SH-SY5Y (cell line): ENCODE results near the gene NAT16.

Source experiments
- GATA2 ChIP-seq: IDR thresholded peaks from 2 replicates; pipeline ENCODE4 v1.6.1; 2011; ENCODE audit warnings: mild to moderate bottlenecking, low read depth, low read length
- GATA3 ChIP-seq: IDR thresholded peaks from 2 replicates; pipeline ENCODE4 v1.6.1; 2011; ENCODE audit warnings: low read depth, mild to moderate bottlenecking, low read length, moderate library complexity

The NAT16 gene

GRCh38 chr7:101180130-101180755 lies at the start of gene NAT16:
Gene NAT16, minus strand, starts transcription at chr7:101180293. Its CDS starts 5,486 bp downstream, at chr7:101174807.
- no peak for TF ChIP-seq GATA3
- TF ChIP-seq GATA2, result no peak

GRCh38 chr7:101226721-101227120 lies 46.6 kb upstream of the NAT16 start:
- TF ChIP-seq GATA2 (no peak), GATA3 (no peak)

- TF ChIP-seq GATA3 (no peak), GATA2 (no peak)
Measured at GRCh38 chr7:101225650-101226049, 45.6 kb upstream of the NAT16 start.

- TF ChIP-seq GATA2 (no peak), GATA3 (no peak)
Measured at GRCh38 chr7:101223528-101223927, 43.4 kb upstream of the NAT16 start.

- TF ChIP-seq GATA3, result no peak
- TF ChIP-seq GATA2, result no peak
Measured at GRCh38 chr7:101222275-101222830, 42.3 kb upstream of the NAT16 start.

GRCh38 chr7:101220295-101220694 lies 40.2 kb upstream of the NAT16 start:
- TF ChIP-seq GATA2 (no peak), GATA3 (no peak)

GRCh38 chr7:101218236-101219125 lies 38.4 kb upstream of the NAT16 start:
- TF ChIP-seq GATA3, result no peak
- TF ChIP-seq GATA2, result no peak

- TF ChIP-seq GATA2 (no peak), GATA3 (no peak)
Measured at GRCh38 chr7:101217388-101218235, 37.5 kb upstream of the NAT16 start, which contains the start of the genes PLOD3 and ZNHIT1. Gene PLOD3, minus strand, starts transcription at chr7:101217581. Its CDS starts 307 bp downstream, at chr7:101217274. Gene ZNHIT1, plus strand, starts transcription at chr7:101218165. Its CDS starts 31 bp downstream, at chr7:101218196.

- TF ChIP-seq GATA3 (no peak), GATA2 (no peak)
Measured at GRCh38 chr7:101216860-101217387, 36.8 kb upstream of the NAT16 start.

- TF ChIP-seq GATA2 (no peak), GATA3 (no peak)
Measured at GRCh38 chr7:101216001-101216859, 36.1 kb upstream of the NAT16 start.

GRCh38 chr7:101212014-101212413 lies 31.9 kb upstream of the NAT16 start:
- TF ChIP-seq GATA3 (no peak), GATA2 (no peak)

- TF ChIP-seq GATA2 (no peak), GATA3 (no peak)
Measured at GRCh38 chr7:101211501-101211900, 31.4 kb upstream of the NAT16 start.

- no peak for TF ChIP-seq GATA3
- no peak for TF ChIP-seq GATA2
Measured at GRCh38 chr7:101210143-101210542, 30.1 kb upstream of the NAT16 start.

GRCh38 chr7:101208794-101209193 lies 28.7 kb upstream of the NAT16 start:
- TF ChIP-seq GATA2 (no peak), GATA3 (no peak)

- TF ChIP-seq GATA3 (no peak), GATA2 (no peak)
Measured at GRCh38 chr7:101207459-101207858, 27.4 kb upstream of the NAT16 start.
